Fibroblast of peridontal ligament (primary cell): ENCODE results near the gene FAM184A.

Source experiments
- DNase-seq: peaks from one replicate; pipeline ENCODE4 v3.0.0-alpha.2; 2010; ENCODE audit errors: extremely low read depth

The FAM184A gene

DNA sequence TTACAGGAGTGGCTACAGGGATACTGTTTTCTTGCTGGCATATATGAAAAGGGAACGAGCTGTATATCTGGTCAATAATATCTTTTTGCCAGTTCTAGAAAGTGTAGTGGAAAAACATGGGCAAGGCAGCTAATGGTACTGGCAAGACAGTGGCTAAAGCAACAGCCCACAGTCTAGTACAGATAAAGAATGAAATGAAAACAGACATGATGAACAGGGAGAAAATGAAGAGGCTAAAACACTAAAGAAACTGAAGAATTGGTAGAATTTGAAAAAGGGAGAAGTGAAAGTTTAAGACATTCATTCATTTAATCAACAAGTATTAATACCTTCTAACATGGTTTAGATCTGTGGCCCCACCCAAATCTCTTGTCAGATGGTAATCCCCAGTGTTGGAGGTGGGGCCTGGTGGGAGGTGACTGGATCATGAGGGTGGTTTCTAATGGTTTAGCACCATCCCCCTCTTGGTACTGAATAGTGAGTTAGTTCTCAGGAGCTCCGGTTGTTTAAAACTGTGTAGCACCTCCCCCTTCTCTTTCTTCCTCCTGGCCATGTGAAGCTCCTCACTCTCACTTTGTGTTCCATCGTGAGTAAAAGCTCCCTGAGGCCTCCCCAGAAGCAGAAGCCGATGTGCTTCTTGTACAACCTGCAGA, 18.1 kb downstream of the FAM184A start:
- DNase-seq, result no peak

DNA sequence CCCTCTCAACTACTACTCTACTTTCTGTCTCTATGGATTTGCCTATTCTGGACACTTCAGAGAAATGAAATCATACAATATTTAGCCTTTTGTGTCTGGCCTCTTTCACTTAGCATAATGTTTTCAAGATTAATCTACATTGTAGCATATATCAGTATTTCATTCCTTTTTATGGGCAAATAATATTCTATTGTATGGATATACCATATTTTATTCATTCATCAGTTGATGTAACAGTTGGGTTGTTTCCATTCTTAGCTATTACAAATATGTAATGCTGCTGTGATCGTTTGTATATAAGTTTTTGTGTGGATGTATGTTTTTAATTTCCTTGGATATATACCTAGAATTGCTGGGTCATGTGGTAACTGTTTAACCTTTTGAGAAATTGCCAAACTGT, 23.4 kb downstream of the FAM184A start:
- DNase-seq, result no peak

DNA sequence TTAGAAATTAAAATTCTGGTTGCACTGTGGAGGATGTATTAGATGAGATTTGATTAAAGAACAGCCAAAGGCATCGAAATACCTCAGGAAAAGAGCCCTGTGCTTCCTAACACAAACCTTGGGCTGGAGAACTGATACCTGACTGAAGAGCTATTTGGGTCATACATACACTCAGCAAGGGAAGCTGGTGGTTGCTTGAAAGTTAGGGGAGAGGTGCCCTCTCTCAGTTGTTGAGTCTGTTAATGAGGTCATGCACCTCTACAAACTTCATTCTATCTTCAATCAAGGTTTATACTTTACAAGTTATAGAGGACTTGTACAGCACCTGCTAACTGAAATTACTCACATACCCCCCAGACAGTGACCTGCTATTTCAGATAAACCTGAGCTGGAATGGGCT, 25.5 kb downstream of the FAM184A start:
- DNase-seq, result no peak

DNA sequence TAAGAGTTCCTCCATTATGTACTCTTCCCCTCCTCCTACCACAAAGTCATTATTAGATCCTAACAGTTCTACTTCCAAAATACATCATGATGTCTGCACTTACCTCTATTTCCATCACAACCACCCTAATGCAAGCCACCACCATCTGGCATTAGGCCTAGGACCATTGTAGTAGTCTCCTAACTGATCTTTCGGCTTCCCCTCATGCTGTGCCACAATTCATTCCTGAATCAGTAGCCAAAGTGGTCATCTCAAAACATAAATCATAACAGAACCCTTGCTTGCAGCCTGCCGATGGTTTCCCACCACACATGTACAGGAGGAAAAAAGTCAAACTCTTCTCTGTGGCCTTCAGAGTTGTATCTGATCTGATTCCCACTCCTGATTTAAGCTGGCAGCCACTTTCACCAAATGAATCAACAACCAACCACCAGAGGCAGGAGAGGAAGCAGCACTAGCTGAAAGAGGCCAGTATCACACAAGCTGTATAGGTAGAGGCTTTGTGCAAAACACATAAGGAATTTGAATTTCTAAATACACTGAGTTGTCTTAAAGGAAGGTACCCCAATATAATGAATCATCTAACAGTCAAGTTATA, 26.1 kb downstream of the FAM184A start:
- no peak for DNase-seq

DNA sequence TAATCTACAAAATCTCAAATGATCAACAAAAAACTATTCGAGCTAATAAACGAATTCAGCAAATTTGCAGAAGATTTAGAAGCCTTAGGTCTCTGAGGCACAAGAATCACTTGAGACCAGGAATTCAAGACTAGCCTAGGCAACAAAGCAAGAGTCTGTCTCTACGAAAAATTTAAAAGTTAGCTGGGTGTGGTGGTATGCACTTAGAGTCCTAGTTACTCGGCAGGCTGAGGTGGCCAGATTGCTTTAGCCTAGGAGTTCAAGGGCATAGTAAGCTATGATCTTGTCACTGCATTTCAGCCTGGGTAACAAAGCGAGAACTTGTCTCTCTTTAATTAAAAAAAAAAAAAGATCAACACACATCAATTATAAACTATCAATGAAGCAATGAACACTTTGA, 34.2 kb downstream of the FAM184A start:
- DNase-seq, result no peak

DNA sequence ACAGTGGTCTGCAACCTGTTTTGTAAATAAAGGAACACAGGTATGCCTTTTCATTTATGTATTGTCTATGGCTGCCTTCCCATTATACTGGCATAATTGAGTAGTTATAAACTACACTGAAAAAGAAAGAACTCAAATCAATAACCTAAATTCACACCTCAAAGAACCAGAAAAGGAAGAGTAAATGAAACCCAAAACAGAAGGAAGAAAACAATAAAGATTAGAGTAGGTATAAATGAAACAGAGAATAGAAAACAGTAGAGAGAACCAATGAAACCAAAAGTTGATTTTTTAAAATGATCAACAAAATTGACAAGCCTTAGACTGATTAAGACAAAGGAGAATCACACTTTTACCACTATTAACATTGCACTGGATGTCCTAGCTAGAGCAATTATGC, 34.7 kb downstream of the FAM184A start:
- no peak for DNase-seq

DNA sequence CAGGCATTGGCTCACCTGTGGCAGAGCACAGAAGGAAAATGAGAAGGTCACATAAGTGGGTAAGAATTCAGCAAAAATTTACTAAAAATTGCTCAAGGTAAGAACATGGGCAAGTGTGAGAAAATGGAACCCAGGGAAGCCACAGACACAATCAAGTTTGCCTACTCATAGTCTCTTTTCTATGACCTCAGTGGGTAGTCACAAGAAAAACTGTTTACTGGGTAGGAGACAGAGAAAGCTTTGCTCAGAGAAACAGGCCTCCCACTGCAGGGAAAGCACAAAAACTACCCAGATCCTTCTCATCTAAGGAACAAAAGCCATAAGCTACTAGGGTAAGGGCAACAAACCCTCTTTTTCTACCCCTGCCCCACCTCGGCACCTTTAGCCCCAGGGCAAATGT, 35.2 kb downstream of the FAM184A start:
- DNase-seq, result no peak

DNA sequence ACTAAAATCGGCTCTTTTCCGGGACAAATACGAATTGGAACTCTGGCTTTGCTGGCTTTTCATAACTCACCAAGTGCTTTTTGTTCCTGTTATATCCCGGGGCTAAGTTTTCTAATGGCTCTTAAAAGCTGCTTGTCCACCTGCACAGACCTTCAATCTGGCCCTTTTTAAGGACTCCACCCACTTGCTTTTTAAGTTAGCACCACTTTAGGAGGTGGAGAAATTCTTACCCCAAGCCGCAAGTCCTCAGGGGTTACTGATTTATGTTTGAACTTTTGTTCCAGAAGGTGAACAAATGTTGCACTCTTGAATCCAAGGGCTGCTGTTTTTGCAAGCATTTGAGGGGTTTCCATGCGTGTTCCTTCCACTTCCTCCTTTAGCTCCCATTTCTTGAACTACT, 37.8 kb downstream of the FAM184A start:
- no peak for DNase-seq

DNA sequence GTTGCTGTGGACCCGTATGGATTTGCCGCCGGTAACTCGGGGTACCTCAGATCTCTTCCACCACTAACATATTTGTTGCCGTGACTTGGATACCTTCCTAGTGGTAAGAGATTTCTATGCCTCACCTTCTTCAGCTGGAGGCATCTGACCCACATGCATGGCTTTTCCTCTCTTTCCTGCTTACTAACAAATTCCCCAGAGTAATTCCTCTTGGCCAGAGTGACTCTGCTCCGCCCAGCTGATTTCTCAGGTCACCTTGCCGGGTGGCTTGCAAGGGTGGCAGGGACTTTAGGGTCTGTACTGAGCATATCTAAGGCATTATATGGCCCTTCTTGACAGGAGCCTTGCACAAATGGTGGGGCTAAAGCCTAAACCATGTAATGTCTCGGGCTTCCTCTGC, 38.2 kb downstream of the FAM184A start:
- no peak for DNase-seq

DNA sequence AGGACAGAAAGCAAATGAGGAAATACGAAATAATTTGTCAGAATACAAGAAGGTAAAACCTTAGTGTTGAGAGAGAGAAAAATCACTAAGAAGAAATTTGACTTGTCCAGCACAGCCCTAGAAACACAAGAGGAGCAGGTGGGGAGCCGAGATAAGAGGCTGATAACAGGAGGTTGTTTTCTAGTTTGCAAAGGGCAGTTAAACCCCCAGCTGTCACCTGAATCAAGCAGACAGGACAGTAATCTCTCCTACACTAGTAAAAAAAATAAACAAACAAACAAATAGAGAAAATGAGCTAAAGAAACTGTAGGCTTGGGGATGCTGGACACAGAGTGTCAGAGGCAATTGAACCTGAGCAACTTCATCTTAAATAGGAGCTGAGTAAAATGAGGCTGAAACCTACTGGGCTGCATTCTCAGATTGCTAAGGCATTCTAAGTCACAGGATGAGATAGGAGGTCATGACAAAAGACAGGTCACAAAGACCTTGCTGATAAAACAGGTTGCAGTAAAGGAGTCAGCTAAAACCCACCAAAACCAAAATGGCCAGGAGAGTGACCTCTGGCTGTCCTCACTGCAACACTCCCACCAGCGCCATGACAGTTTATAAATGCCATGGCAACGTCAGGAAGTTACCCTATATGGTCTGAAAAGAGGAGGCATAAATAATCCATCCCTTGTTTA, 40.4 kb downstream of the FAM184A start:
- no peak for DNase-seq

DNA sequence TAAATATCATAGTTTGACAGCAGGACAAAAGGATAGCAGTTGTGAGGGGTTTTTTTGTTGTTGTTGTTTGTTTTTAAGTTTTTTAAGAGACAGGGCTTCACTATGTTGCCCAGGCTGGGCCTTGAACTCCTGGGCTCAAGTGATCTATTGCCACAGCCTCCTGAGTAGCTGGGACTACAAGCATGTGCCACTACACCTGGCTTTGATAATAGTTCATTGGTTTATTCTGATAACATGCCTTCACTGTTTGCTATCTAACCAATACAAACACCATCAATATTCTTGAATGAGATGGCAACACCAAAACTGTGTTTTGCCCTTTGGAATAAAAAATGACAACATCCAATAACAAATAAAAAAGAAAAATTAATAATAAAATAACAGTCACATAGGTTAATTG, 41.2 kb downstream of the FAM184A start:
- DNase-seq, result no peak

DNA sequence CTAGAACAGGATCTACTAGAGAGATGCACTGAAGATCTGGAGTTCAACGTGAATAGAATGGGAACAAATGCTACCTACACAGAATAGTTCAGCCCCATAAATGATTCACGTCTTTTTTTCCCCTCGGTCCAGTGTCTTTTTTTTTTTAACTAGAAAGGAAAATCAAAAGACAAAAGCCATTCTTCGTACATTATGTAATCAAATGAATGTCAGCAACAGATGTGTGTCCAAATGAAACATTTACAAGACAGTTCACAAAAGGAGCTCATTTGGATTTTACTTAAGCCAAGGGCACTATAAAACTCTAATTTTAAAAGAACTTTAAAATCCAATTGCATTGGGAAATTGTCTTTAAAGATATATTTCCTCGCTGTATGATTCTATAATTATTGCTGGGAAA, 42.4 kb downstream of the FAM184A start:
- no peak for DNase-seq

DNA sequence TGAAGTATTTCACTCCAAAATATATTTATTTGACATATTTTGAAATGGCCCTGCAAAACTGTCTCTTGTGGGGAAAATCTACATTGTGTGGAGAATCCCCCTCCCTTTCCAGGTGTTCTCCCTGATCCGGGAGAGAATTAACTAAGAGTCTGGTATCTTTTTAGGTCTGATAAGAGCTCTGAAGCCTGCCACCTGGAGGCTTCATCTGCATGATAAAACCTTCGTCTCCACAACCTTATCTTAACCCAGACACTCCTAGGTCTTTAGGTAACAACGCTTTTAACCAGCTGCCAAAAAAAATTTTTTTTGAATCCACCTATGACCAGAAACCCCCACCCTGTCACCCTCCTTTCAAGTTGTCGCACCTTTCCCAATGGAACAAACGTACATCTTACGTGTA, 43.0 kb downstream of the FAM184A start:
- no peak for DNase-seq

DNA sequence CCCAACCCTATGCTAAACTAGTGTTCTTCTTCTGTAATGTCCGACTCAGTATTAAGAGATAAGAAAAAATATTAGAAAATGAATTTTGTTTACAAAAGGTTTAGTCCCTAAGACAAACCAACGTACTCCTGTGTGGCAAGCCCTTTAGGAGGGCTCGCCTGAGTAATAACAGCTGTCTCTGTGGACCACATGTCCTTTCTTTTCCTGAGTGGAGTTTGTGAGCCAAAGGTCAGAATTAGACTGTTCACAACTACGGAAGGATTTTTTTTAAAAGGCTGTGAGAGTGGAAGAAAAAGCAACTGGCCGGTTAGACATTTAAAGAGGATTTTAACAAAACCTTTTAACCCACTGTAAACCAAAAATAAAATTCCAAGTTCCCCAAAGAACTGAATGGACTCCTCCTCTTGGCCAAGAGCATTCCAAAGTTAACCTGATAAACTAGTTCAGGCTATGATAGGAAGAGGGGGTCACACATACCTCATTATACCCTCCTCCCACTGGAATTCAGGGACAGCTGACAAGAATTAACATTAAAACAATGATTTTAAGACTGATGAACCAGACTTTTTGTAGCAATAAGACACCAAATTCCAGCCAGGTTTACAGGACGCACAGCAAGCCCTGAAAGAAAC, 43.5 kb downstream of the FAM184A start:
- DNase-seq, result no peak

DNA sequence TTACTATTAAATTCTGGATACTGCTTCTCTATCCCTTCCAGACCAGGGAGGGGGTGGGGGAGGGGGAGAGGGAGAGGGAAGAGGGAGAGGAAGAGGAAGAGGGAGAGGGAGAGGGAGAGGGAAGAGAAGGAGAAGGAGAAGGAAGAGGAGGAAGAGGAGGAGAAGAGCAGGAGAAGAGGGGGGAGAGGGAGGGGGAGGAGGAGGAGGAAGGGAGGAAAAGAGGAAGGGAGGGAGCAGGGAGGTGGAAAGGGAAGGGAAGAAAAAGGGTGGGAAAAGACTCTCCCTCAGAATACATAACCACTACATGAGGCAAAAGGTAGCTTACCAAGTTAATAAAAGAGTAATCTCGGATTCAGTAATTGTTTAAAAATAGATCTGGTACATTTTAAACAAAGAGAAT, 46.0 kb downstream of the FAM184A start:
- no peak for DNase-seq

DNA sequence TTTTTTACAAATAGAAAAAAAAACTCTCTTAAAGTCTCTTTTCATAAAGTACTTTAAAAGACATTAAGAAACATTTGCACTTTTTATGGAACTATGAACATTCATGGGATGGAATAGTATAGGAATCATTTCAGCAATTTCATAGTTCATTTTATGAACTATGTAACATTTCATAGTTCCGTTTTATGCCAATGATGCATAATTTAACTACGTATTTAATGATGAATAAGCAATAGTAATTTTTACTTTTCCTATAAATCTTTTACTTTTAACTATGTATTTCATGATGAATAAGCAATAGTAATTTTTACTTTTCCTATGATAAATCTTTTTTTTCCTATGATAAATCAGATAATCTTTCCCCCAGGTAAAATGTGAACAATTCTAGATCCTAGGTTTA, 47.7 kb downstream of the FAM184A start:
- no peak for DNase-seq

DNA sequence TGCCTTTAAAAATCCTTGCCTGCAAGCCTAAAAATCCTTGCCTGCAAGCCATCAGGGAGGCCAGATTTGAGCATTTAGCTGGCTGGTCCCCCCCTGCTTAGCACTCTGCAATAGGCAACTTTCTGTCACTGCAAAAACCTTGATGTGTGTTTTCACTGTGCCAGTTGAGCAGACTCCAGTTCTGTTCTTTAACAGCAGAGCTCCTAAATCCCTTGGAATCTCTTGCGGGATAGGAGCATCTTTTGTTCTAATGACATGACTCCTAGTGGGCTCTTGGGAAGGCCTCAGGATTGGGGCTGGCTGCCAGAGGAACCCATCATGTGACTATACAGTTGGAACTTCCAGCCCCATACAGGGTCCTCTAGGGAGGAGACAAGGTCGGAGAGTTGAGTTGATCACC, 50.4 kb downstream of the FAM184A start:
- DNase-seq, result no peak

DNA sequence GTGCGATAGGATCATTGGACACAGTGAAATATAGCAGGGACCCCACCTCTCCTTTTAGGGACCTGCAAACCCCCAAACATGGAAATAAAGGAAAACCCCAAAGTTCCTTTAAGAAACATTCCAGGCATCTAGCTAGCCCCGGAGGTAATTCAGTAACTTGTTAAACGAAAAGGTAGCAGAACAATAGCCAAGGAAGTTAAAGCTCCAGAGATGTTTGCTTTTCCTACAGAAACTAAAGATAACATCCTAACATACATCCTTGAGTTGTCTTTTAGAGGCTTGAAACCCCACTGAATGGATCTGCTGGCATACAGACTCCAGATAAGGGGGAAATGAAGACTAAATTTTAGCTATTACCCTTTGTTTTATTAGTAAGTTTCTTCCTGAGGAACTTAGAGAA, 51.0 kb downstream of the FAM184A start:
- DNase-seq, result no peak

DNA sequence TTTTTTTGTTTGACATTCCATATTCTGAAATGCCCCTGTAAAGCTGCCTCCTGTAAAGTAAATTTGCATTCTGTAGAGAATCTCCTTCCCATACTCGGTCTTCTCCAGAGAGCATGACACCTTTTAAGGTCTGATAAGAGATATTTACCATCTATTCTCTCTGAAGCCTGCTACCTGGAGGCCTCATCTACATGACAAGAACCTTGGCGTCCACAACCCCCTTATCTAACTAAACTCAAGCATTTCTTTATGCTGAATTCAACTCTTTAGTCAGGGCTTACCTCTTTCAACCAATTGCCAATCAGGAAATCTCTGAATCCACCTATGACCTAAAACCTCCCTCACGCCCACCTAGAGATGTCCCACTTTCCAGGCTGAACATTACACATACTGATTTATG, 51.6 kb downstream of the FAM184A start:
- DNase-seq, result no peak

DNA sequence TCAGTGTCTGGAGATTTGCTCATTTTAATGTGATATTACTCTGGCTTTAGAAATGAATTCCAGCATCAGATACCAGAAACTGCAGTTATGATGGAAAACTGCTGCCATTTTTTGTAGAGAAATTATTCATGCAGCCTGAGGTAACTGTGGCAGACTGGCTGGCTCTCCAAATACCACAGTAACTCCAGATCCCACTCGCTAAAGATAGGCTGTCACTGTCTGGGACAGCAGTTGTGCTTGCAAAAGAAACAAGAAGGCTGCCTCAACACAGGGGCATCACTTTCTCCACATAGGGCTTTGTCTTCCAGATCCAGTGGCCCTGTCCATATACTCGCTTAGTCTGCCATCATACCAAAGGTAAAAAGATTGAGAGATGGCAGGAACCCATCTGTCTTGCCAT, 52.7 kb downstream of the FAM184A start:
- DNase-seq, result no peak

DNA sequence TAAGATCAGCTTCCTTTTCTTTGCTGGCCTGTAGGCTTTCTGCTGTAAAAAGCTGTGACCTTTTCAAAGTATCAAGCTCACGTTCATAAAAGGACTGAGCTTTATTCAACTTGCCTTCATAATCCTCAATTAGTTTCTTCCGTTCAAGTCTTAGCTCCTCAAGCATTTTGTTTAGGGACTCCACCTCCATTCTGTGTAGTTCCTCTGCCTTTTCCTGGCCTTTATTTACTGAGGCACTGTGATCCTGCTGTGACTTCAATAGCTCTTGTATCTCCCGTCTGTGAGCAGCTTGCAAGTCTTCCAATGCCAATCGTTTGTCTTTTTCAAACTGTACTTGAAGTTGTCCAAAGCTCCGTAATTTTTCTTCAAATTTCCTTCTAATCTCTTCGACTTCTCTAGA, 54.4 kb downstream of the FAM184A start:
- no peak for DNase-seq

DNA sequence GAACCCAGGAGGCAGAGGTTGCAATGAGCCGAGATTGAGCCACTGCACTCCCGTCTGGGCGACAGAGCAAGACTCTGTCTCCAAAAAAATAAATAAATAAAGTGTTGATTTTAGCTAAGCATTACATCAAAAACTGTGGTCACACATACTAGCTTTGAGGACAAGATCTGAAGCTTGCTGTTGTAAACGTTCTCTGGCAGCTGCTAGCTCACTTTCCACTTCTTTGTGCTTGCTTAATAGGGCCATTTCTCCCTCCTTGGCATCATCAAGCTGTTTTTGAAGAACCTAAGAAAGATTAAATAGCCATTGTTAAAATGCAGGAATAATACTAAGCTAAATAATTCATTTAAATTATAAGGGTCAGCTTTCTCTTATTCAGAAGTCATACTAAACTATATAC, 55.7 kb downstream of the FAM184A start:
- DNase-seq, result no peak
